Common myeloid progenitor, CD34-positive (primary cell): ENCODE data around the gene HADH.

Source experiments
- CTCF ChIA-PET: fragments of 350-600 bp; sonication (Branson Sonifier 250); formaldehyde crosslinking; loops from one replicate; lab custom pipeline; 2021; ENCODE audit warnings: antibody characterized with exemption; lab: Charles Lee
- POLR2A ChIA-PET: fragments of 350-600 bp; sonication (Branson Sonifier 250); formaldehyde crosslinking; loops from one replicate; lab custom pipeline; 2021; ENCODE audit warnings: antibody characterized with exemption; lab: Charles Lee
- DNase-seq, 3 donors: peaks; one replicate each; pipeline versions ENCODE4 v3.0.0 to v3.0.0-alpha.2; 2013
- H3K27ac ChIP-seq, 2 experiments: 1 replicate in 1 of 2; 2 replicates in 1 of 2; pipeline ENCODE4 v1.7.0; 2013; ENCODE audit warnings: inconsistent platforms in 2 of 2, low read length in 2 of 2, mild to moderate bottlenecking in 2 of 2, low read depth in 1 of 2, moderate library complexity in 1 of 2; ENCODE audit not compliant: severe bottlenecking in 2 of 2, insufficient read depth in 1 of 2, poor library complexity in 1 of 2
- H3K27me3 ChIP-seq, 5 experiments: replicated peaks in 2 of 5; 1 replicate in 3 of 5; 2 replicates in 2 of 5; pipeline versions ENCODE4 v1.6.1 to v1.7.0; 2013; ENCODE audit warnings: low read length in 4 of 5, mild to moderate bottlenecking in 2 of 5, moderate library complexity in 2 of 5, inconsistent platforms in 1 of 5; ENCODE audit not compliant: insufficient read depth in 5 of 5, control insufficient read depth in 4 of 5
- H3K36me3 ChIP-seq, 4 experiments: 1 replicate in 2 of 4; 2 replicates in 2 of 4; pipeline versions ENCODE4 v1.6.1 to v1.7.0; 2013; ENCODE audit warnings: low read length in 3 of 4, control low read depth in 1 of 4, mild to moderate bottlenecking in 1 of 4; ENCODE audit not compliant: control insufficient read depth in 4 of 4, insufficient read depth in 4 of 4
- H3K4me1 ChIP-seq, 4 experiments: 1 replicate in 3 of 4; 2 replicates in 1 of 4; pipeline versions ENCODE4 v1.6.1 to v1.7.1; 2013; ENCODE audit warnings: low read length in 3 of 4, mild to moderate bottlenecking in 3 of 4, control low read depth in 1 of 4, inconsistent platforms in 1 of 4, moderate library complexity in 1 of 4; ENCODE audit not compliant: control insufficient read depth in 4 of 4, insufficient read depth in 4 of 4; ENCODE audit errors: control extremely low read depth in 1 of 4
- H3K4me3 ChIP-seq, 7 experiments: 1 replicate in 4 of 7; 2 replicates in 3 of 7; pipeline versions ENCODE4 v1.5.1 to v1.7.0; 2013; ENCODE audit warnings: mild to moderate bottlenecking in 7 of 7, low read length in 6 of 7, moderate library complexity in 6 of 7, inconsistent platforms in 2 of 7, low read depth in 2 of 7, control low read depth in 1 of 7; ENCODE audit not compliant: insufficient read depth in 4 of 7, control insufficient read depth in 1 of 7; ENCODE audit errors: extremely low read depth in 1 of 7
- H3K9me3 ChIP-seq, 5 experiments: 1 replicate in 4 of 5; 2 replicates in 1 of 5; pipeline versions ENCODE4 v1.6.1 to v1.7.1; 2013; ENCODE audit warnings: low read length in 4 of 5, mild to moderate bottlenecking in 2 of 5, inconsistent platforms in 1 of 5, low read depth in 1 of 5, moderate library complexity in 1 of 5; ENCODE audit not compliant: control insufficient read depth in 4 of 5, insufficient read depth in 2 of 5; ENCODE audit errors: control extremely low read depth in 1 of 5
- WGBS: methylation state at CpG from one replicate; pipeline ENCODE4 v1.1.5; 2013; ENCODE audit not compliant: insufficient coverage; 5-methylcytosine and 5-hydroxymethylcytosine counted together

Gene HADH

GRCh38 chr4:107994894-107995293 is 5.2 kb downstream of the HADH start:
- H3K27ac ChIP-seq, result no peak overlapping the region
- H3K36me3 ChIP-seq, result peaks cover 3 to 21% (median 10%) of the 10 kb centered on the region in 4 experiments
- H3K9me3 ChIP-seq, result no peaks in the 10 kb centered on the region
- no peak overlapping the region for H3K4me3 ChIP-seq
- CTCF ChIA-PET, result interaction anchor here (2.7 kb wide), 1 partner anchor 24 kb away, joined by 11 read pairs; no protein-coding TSS in a partner anchor
- POLR2A ChIA-PET, result no interaction called here
- peaks cover 7 to 54% (median 34%) of the 10 kb centered on the region in 4 experiments for H3K4me1 ChIP-seq
- no peaks in the 10 kb centered on the region for H3K27me3 ChIP-seq
- peak; percentile 26 to 73 (median 46) for DNase-seq

GRCh38 chr4:107996949-107997788 is 7.5 kb downstream of the HADH start:
- Histone ChIP-seq H3K9me3 (no peaks in the 10 kb centered on the region), H3K4me1 (peaks cover 7 to 38% (median 22%) of the 10 kb centered on the region in 4 experiments), H3K27ac (no peak overlapping the region), H3K27me3 (no peaks in the 10 kb centered on the region), H3K4me3 (no peak overlapping the region), H3K36me3 (peaks cover 8 to 32% (median 12%) of the 10 kb centered on the region in 4 experiments)
- POLR2A ChIA-PET, result no interaction called here
- CTCF ChIA-PET, result interaction anchor here (1.3 kb wide), 1 partner anchor 22 kb away, joined by 4 read pairs; no protein-coding TSS in a partner anchor
- peak in 2 of 3 donors; percentile 34 to 57 for DNase-seq
- 66% methylated on average over 4 of the region's 5 CpGs for WGBS

GRCh38 chr4:107997794-107998193 is 8.1 kb downstream of the HADH start:
- no CpG with 5 or more reads among the region's 2 CpGs for WGBS
- H3K27me3 ChIP-seq, result no peaks in the 10 kb centered on the region
- POLR2A ChIA-PET, result no interaction called here
- H3K36me3 ChIP-seq, result peaks cover 8 to 36% (median 13%) of the 10 kb centered on the region in 4 experiments
- no peak for DNase-seq
- peaks cover 7 to 36% (median 20%) of the 10 kb centered on the region in 4 experiments for H3K4me1 ChIP-seq
- H3K4me3 ChIP-seq, result no peak overlapping the region
- CTCF ChIA-PET, result interaction anchor here (1.3 kb wide), 1 partner anchor 21 kb away, joined by 4 read pairs; no protein-coding TSS in a partner anchor
- peaks cover 0 to 2% (median 0%) of the 10 kb centered on the region in 5 experiments for H3K9me3 ChIP-seq
- H3K27ac ChIP-seq, result no peak overlapping the region

- Histone ChIP-seq H3K4me1 (peaks cover 0 to 16% (median 7%) of the 10 kb centered on the region in 4 experiments), H3K36me3 (peaks cover 6 to 30% (median 11%) of the 10 kb centered on the region in 4 experiments), H3K9me3 (peaks cover 0 to 2% (median 0%) of the 10 kb centered on the region in 5 experiments), H3K4me3 (no peak overlapping the region), H3K27me3 (no peaks in the 10 kb centered on the region), H3K27ac (no peak overlapping the region)
- WGBS, result no CpG with 5 or more reads among the region's 2 CpGs
- POLR2A ChIA-PET, result no interaction called here
- no peak for DNase-seq
- CTCF ChIA-PET, result interaction anchor here (1.1 to 2.2 kb wide), 3 partner anchors 9 to 19 kb away, joined by 3 to 6 read pairs (median 4); no protein-coding TSS in a partner anchor
Measured at GRCh38 chr4:107999932-108000539, 10.3 kb downstream of the HADH start.

- POLR2A ChIA-PET, result no interaction called here
- 100% methylated on average over 1 of the region's 3 CpGs for WGBS
- CTCF ChIA-PET, result interaction anchor here (1.4 to 1.7 kb wide), 2 partner anchors 13 to 17 kb away, joined by 6 read pairs; no protein-coding TSS in a partner anchor
Measured at GRCh38 chr4:108001540-108002135, 11.9 kb downstream of the HADH start.

DNA sequence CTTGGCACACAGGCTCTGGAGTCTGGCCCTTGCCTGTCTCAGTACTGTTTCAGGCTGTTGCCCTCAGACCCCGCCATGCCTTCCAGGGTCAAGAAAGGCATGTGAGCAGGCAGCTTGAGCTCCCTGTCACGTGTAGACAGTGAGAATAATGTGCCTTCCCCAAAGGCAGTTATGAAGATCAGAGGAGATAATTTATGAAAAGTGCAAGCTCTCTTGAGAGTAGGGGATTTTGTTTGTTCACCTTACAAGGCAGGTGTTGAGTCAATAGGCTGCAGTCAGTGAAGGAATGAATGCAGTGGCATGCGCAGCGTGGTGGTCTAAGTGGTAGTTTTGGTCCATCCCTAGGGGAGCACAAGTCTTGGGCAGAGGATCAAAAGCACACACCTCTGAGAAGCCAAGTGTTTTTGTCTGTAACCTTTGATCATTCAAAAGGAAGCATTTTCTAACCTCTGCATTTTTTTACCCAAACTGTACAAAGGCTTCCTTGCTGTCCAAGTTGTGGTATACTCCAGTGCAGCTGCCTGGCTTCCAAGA is 14.4 kb downstream of the HADH start:
- ChIA-PET POLR2A (no interaction called here), CTCF (interaction anchor here (1.4 kb wide), 2 partner anchors 10 to 14 kb away, joined by 6 to 7 read pairs; no protein-coding TSS in a partner anchor)
- DNase-seq, result no peak
- Histone ChIP-seq H3K27ac (no peak overlapping the region), H3K36me3 (peaks cover 1 to 25% (median 9%) of the 10 kb centered on the region in 4 experiments), H3K4me3 (no peak overlapping the region), H3K4me1 (peaks cover 0 to under 1% (median 0%) of the 10 kb centered on the region in 4 experiments), H3K27me3 (no peaks in the 10 kb centered on the region), H3K9me3 (peaks cover 0 to 2% (median 0%) of the 10 kb centered on the region in 5 experiments)
- 87% methylated on average over 4 of the region's 4 CpGs for WGBS

More at GRCh38 chr4:108001540-108002135, 11.9 kb downstream of the HADH start:
- peaks cover 0 to 2% (median 0%) of the 10 kb centered on the region in 5 experiments for H3K9me3 ChIP-seq
- no peak overlapping the region for H3K4me3 ChIP-seq
- no peaks in the 10 kb centered on the region for H3K27me3 ChIP-seq
- H3K36me3 ChIP-seq, result peaks cover 6 to 36% (median 11%) of the 10 kb centered on the region in 4 experiments
- peak in 1 of 3 donors; percentile 34 for DNase-seq
- peaks cover 0 to 14% (median 7%) of the 10 kb centered on the region in 4 experiments for H3K4me1 ChIP-seq
- no peak overlapping the region for H3K27ac ChIP-seq
